ENCODE data around the gene AVEN. TPM values are rescaled to one million over a fixed set of nuclear protein-coding genes. Genes with fewer than 3 reads are reported as not detected.

Gene AVEN
- total and polyA plus RNA-seq, 12 donors = 10.2 to 33.9 (median 20.0) TPM

GRCh38 chr15:34043391-34043790 lies 4.4 kb upstream of the AVEN start:
- H3K9me3 ChIP-seq = no peaks in the 10 kb centered on the region
- ATAC-seq = no peak
- H3K4me3 ChIP-seq = no peak overlapping the region
- H3K36me3 ChIP-seq = no peaks in the 10 kb centered on the region
- no peak overlapping the region for H3K27ac ChIP-seq
- peaks cover 0 to 13% (median 10%) of the 10 kb centered on the region in 9 donors for H3K4me1 ChIP-seq
- intact Hi-C loops (cut with DNase I) = no loop called here
- no peak for DNase-seq
- no peaks in the 10 kb centered on the region for H3K27me3 ChIP-seq
- WGBS, 2 donors = 83 to 95% methylated on average over 1 of the region's 1 CpG
- TF ChIP-seq CTCF (IDR thresholded peaks at IDR 0.05) = no peak

- Histone ChIP-seq H3K36me3 (no peaks in the 10 kb centered on the region), H3K27me3 (no peaks in the 10 kb centered on the region), H3K27ac (peak overlapping the region in 5 of 10 donors; percentile 90 to 99 (median 94)), H3K9me3 (no peaks in the 10 kb centered on the region), H3K4me1 (peaks cover 0 to 32% (median 15%) of the 10 kb centered on the region in 9 donors), H3K4me3 (peak overlapping the region in 9 of 10 donors; percentile 58 to 95 (median 90))
- ATAC-seq = no peak
- intact Hi-C loops (cut with DNase I) = loop anchor here in 1 of 10 donors (10.0 kb wide), 1 partner anchor 65 kb away; the partner anchor contains the start of genes EMC7 and PGBD4
- TF ChIP-seq CTCF (IDR thresholded peaks at IDR 0.05) = no peak
- 76 to 79% methylated on average over 1 of the region's 1 CpG for WGBS, 2 donors
- no peak for DNase-seq
Observed at GRCh38 chr15:34039790-34040113, 748 bp upstream of the AVEN start.

- intact Hi-C loops (cut with DNase I) = loop anchor here in 1 of 10 donors (10.0 kb wide), 1 partner anchor 67 kb away; the partner anchor contains the start of genes EMC7 and PGBD4
- DNase-seq (peak; percentile 63 to 84), ATAC-seq (peak; percentile 92 to 96 (median 94))
- peaks cover 0 to 32% (median 15%) of the 10 kb centered on the region in 9 donors for H3K4me1 ChIP-seq
- no peaks in the 10 kb centered on the region for H3K9me3 ChIP-seq
- no peak for TF ChIP-seq CTCF (IDR thresholded peaks at IDR 0.05)
- WGBS, 2 donors = 1% methylated on average over 63 to 68 of the region's 70 CpGs
- no peaks in the 10 kb centered on the region for H3K27me3 ChIP-seq
- no peaks in the 10 kb centered on the region for H3K36me3 ChIP-seq
- peak overlapping the region; percentile 45 to 95 (median 86) for H3K4me3 ChIP-seq
- peak overlapping the region; percentile 90 to 99 (median 94) for H3K27ac ChIP-seq
Observed at GRCh38 chr15:34038023-34038870, 757 bp downstream of the AVEN start.

GRCh38 chr15:34031987-34032760 lies 6.8 kb downstream of the AVEN start:
- no peak overlapping the region for H3K4me3 ChIP-seq
- H3K9me3 ChIP-seq = peaks cover 0 to 5% (median 0%) of the 10 kb centered on the region in 11 donors
- ATAC-seq (no peak), DNase-seq (no peak)
- peaks cover 0 to 10% (median 0%) of the 10 kb centered on the region in 9 donors for H3K4me1 ChIP-seq
- no peaks in the 10 kb centered on the region for H3K27me3 ChIP-seq
- no peak for TF ChIP-seq CTCF (IDR thresholded peaks at IDR 0.05)
- intact Hi-C loops (cut with DNase I) = loop anchor here in 1 of 10 donors (10.0 kb wide), 1 partner anchor 73 kb away; the partner anchor contains the start of genes EMC7 and PGBD4
- H3K36me3 ChIP-seq = no peaks in the 10 kb centered on the region
- no peak overlapping the region for H3K27ac ChIP-seq
- 86 to 91% methylated on average over 10 of the region's 10 CpGs for WGBS, 2 donors
